GM12878 (cell line): ENCODE data around the gene SLC19A1. TPM values are rescaled to one million over a fixed set of nuclear protein-coding genes. Genes with fewer than 3 reads are reported as not detected.

ENCODE experiments used
- ATAC-seq: fragments of 200-7000 bp; cut with Tn5 transposase; 3 replicates; pipeline ENCODE4 v1.9.1; 2020; ENCODE audit warnings: mild to moderate bottlenecking, moderate library complexity
- BruUV-seq: library from RNA; stranded (reverse); fragments of 400-500 nt; replicated peaks from 2 replicates; lab custom pipeline; 2021; lab: Mats Ljungman, UMichigan
- CTCF ChIA-PET: fragments of 300-600 bp; sonication (Branson Sonifier 250); formaldehyde crosslinking; extraction: SDS; loops from one replicate; lab custom pipeline; 2021; ENCODE audit warnings: inconsistent platforms; lab: Yijun Ruan, JAX
- POLR2A ChIA-PET: fragments of 350-600 bp; formaldehyde crosslinking; extraction: SDS; loops from one replicate; lab custom pipeline; 2021; ENCODE audit warnings: inconsistent platforms; lab: Charles Lee
- RAD21 ChIA-PET: fragments of 300-600 bp; sonication (Branson Sonifier 250); formaldehyde crosslinking; loops from one replicate; lab custom pipeline; 2023; ENCODE audit warnings: antibody characterized with exemption; ENCODE audit not compliant: unreplicated experiment; lab: Charles Lee
- SMC1A ChIA-PET: fragments of 300-600 bp; sonication (Branson Sonifier 250); formaldehyde crosslinking; loops from one replicate; lab custom pipeline; 2023; ENCODE audit not compliant: unreplicated experiment, uncharacterized antibody; lab: Charles Lee
- DNase-seq: peaks from one replicate; pipeline ENCODE4 v3.0.0-alpha.2; 2011; ENCODE audit warnings: low read depth, low spot score
- FAIRE-seq: peaks from 3 replicates; lab custom pipeline; 2011; peaks lifted over from hg19 to GRCh38; lab: Jason Lieb, UNC
- H2AFZ ChIP-seq: 2 replicates; pipeline ENCODE4 v1.6.0; 2011; ENCODE audit warnings: low read depth, low read length, control low read depth; ENCODE audit not compliant: control insufficient read depth
- H3K27ac ChIP-seq: 2 replicates; pipeline ENCODE4 v1.5.1; 2011; ENCODE audit warnings: control low read depth; ENCODE audit not compliant: control insufficient read depth, insufficient read depth
- H3K27me3 ChIP-seq, 2 experiments: replicated peaks in 1 of 2; 2 replicates each; pipeline versions ENCODE4 v1.6.0 to v1.6.1; 2011; ENCODE audit warnings: low read length in 1 of 2; ENCODE audit not compliant: control insufficient read depth in 2 of 2, insufficient read depth in 2 of 2
- H3K36me3 ChIP-seq, 2 experiments: 2 replicates each; pipeline ENCODE4 v1.5.1; 2011; ENCODE audit warnings: low read length in 1 of 2; ENCODE audit not compliant: control insufficient read depth in 2 of 2, insufficient read depth in 2 of 2
- H3K4me1 ChIP-seq: 2 replicates; pipeline ENCODE4 v1.6.1; 2011; ENCODE audit warnings: mild to moderate bottlenecking, low read length, moderate library complexity, mixed read lengths; ENCODE audit not compliant: control insufficient read depth, insufficient read depth
- H3K4me2 ChIP-seq: 2 replicates; pipeline ENCODE4 v1.6.0; 2011; ENCODE audit warnings: control low read depth; ENCODE audit not compliant: control insufficient read depth, insufficient read depth
- H3K4me3 ChIP-seq: fragments of 200-600 bp; sonication (generic); 2 replicates; pipeline ENCODE4 v1.5.1; 2016
- H3K79me2 ChIP-seq: 2 replicates; pipeline ENCODE4 v1.6.0; 2011; ENCODE audit warnings: low read length; ENCODE audit not compliant: control insufficient read depth, insufficient read depth
- H3K9ac ChIP-seq: 2 replicates; pipeline ENCODE4 v1.8.0; 2011; ENCODE audit warnings: low read length, control low read depth, mixed read lengths; ENCODE audit not compliant: control insufficient read depth, insufficient read depth
- H3K9me3 ChIP-seq: replicated peaks from 3 replicates; pipeline ENCODE4 v1.5.1; 2011; ENCODE audit warnings: mild to moderate bottlenecking, low read length; ENCODE audit not compliant: control insufficient read depth, insufficient read depth
- H4K20me1 ChIP-seq: 2 replicates; pipeline ENCODE4 v1.6.0; 2011; ENCODE audit not compliant: control insufficient read depth, insufficient read depth
- ATF7 ChIP-seq: fragments of 450-650 bp; IDR thresholded peaks from 2 replicates; pipeline ENCODE4 v1.6.1; 2016; ENCODE audit warnings: low read depth, mild to moderate bottlenecking
- GATAD2B ChIP-seq: fragments of 450-650 bp; conservative IDR thresholded peaks from 2 replicates; pipeline ENCODE4 v1.6.1; 2017; ENCODE audit warnings: low read depth, mild to moderate bottlenecking, moderate library complexity
- NRF1 ChIP-seq: conservative IDR thresholded peaks from 2 replicates; pipeline ENCODE4 v1.6.1; 2011; ENCODE audit warnings: mild to moderate bottlenecking, low read depth, low read length, improper control_type of control experiment
- ZNF274 ChIP-seq: IDR thresholded peaks from one replicate; pipeline ENCODE4 v1.8.0; 2011; ENCODE audit not compliant: insufficient read length, insufficient read depth
- ZNF622 ChIP-seq: fragments of 450-650 bp; IDR thresholded peaks from 2 replicates; pipeline ENCODE4 v1.6.1; 2017; ENCODE audit warnings: mild to moderate bottlenecking, inconsistent platforms
- WGBS: methylation state at CpG from one replicate; pipeline ENCODE4 v1.1.6; 2016; ENCODE audit warnings: low lambda C conversion rate; ENCODE audit not compliant: insufficient replicate concordance, insufficient coverage; ENCODE audit errors: missing lambda C conversion rate; 5-methylcytosine and 5-hydroxymethylcytosine counted together
- in situ Hi-C: fragments of 300-500 bp; cut with MboI; formaldehyde crosslinking; loops from 9 replicates; pipeline ENCODE4 v1.14.3; 2018; ENCODE audit warnings: mixed read lengths
- intact Hi-C: fragments of 100-400 bp; cut with micrococcal nuclease; formaldehyde crosslinking; loops from one replicate; pipeline ENCODE4 v1.14.2; 2022; ENCODE audit not compliant: unreplicated experiment
- polyA plus RNA-seq, 11 experiments: library from polyadenylated mRNA; depleted of rRNA in 4 of 11; unstranded in 6 of 11; stranded (reverse) in 5 of 11; fragments of >200 nt; fragmentation: Nextera tagmentation in 4 of 11; fragmentation: Illumina TruSeq in 1 of 11; extraction: Ambion mirVana in 4 of 11; extraction: Trizol in 1 of 11; gene quantifications; 1 replicate in 1 of 11; 2 replicates in 10 of 11; pipeline versions ENCODE4 v1.2.1 to v1.2.3, GENCODE V29; 2011 to 2016; ENCODE audit warnings: inconsistent platforms in 2 of 11, missing spikeins in 2 of 11, low read depth in 1 of 11
- total RNA-seq, 4 experiments: library from RNA; depleted of rRNA in 3 of 4; stranded (reverse); fragments of >200 nt in 3 of 4; fragmentation: Illumina TruSeq in 1 of 4; extraction: Trizol in 1 of 4; gene quantifications; 2 replicates each; pipeline versions ENCODE4 v1.2.1 to v1.2.3, GENCODE V29; 2013 to 2021
- TF ChIP-seq, protein P1 (sequence below): fragments of 450-650 bp; IDR thresholded peaks from 2 replicates; pipeline ENCODE4 v1.6.1; 2016; ENCODE audit warnings: mild to moderate bottlenecking
- TF ChIP-seq, protein P2 (sequence below): fragments of 450-650 bp; formaldehyde crosslinking; IDR thresholded peaks from 2 replicates; pipeline ENCODE4 v1.4.0; 2022; ENCODE audit warnings: mild to moderate bottlenecking, moderate library complexity
- TF ChIP-seq, protein P3 (sequence below): fragments of 150-350 bp; IDR thresholded peaks from 2 replicates; pipeline ENCODE4 v1.6.1; 2016; ENCODE audit warnings: low read depth, low read length
- TF ChIP-seq, protein P4 (sequence below): fragments of 450-650 bp; IDR thresholded peaks from 2 replicates; pipeline ENCODE4 v1.6.1; 2017; ENCODE audit warnings: antibody characterized with exemption, mild to moderate bottlenecking, moderate library complexity

Gene SLC19A1
- total and polyA plus RNA-seq, 10 of the 15 experiments (the other 5 are each of a cell fraction or from before 2014, with no cell fraction given), result 0.42 to 49.7 (median 12.2) TPM

DNA sequence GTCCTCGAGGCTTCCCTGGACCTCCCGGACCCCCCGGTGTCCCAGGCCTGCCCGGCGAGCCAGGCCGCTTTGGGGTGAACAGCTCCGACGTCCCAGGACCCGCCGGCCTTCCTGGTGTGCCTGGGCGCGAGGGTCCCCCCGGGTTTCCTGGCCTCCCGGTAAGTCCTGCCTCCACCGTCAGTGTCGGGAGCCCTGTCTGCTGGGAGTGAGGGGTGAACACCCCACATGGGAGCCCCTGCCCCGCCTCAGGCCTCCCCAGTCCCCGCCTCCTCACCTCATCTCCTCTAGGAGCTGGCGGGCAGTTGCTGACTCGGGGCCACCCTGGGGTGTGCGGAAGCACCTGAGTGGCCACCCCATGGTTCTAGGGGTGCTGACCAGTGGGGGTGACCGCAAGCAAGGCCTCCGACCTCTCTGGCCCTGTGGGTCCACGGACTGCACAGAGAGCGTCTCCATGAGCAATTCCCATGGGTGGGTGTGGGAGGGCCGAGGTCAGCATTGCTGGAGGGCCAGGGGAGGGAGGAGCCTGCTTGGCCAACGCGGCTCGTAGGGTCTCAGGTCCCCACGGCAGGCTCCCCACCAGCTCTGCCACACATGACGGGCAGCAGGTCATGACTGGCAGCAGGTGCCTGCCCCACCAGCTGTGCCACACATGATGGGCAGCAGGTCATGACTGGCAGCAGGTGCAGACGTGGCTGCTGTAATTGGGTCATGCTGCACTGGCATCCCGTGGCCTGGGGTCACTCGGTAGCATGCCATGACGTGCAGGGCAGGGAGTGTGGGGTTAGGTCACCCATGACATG, 61.3 kb downstream of the SLC19A1 start:
- H2AFZ ChIP-seq, result no peak overlapping the region
- peaks cover 6% of the 10 kb centered on the region; the same call in 1 of the 2 replicates for H3K4me1 ChIP-seq
- intact Hi-C loops (no loop called here), in situ Hi-C loops (no loop called here)
- H3K27me3 ChIP-seq, result no peaks in the 10 kb centered on the region
- WGBS, result 83% methylated on average over 29 of the region's 35 CpGs
- FAIRE-seq (no peak), DNase-seq (no peak), ATAC-seq (no peak)
- H3K79me2 ChIP-seq, result no peaks in the 10 kb centered on the region
- H3K27ac ChIP-seq, result no peak overlapping the region
- no peak overlapping the region for H3K4me2 ChIP-seq
- RAD21 ChIA-PET, result no interaction called here
- no peaks in the 10 kb centered on the region for H4K20me1 ChIP-seq
- TF ChIP-seq ZNF622 (no peak), ZNF274 (no peak), ATF7 (no peak), GATAD2B (no peak), NRF1 (no peak)
- TF ChIP-seq, protein P1, sequence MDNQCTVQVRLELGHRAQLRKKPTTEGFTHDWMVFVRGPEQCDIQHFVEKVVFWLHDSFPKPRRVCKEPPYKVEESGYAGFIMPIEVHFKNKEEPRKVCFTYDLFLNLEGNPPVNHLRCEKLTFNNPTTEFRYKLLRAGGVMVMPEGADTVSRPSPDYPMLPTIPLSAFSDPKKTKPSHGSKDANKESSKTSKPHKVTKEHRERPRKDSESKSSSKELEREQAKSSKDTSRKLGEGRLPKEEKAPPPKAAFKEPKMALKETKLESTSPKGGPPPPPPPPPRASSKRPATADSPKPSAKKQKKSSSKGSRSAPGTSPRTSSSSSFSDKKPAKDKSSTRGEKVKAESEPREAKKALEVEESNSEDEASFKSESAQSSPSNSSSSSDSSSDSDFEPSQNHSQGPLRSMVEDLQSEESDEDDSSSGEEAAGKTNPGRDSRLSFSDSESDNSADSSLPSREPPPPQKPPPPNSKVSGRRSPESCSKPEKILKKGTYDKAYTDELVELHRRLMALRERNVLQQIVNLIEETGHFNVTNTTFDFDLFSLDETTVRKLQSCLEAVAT, result no peak
- TF ChIP-seq, protein P2, sequence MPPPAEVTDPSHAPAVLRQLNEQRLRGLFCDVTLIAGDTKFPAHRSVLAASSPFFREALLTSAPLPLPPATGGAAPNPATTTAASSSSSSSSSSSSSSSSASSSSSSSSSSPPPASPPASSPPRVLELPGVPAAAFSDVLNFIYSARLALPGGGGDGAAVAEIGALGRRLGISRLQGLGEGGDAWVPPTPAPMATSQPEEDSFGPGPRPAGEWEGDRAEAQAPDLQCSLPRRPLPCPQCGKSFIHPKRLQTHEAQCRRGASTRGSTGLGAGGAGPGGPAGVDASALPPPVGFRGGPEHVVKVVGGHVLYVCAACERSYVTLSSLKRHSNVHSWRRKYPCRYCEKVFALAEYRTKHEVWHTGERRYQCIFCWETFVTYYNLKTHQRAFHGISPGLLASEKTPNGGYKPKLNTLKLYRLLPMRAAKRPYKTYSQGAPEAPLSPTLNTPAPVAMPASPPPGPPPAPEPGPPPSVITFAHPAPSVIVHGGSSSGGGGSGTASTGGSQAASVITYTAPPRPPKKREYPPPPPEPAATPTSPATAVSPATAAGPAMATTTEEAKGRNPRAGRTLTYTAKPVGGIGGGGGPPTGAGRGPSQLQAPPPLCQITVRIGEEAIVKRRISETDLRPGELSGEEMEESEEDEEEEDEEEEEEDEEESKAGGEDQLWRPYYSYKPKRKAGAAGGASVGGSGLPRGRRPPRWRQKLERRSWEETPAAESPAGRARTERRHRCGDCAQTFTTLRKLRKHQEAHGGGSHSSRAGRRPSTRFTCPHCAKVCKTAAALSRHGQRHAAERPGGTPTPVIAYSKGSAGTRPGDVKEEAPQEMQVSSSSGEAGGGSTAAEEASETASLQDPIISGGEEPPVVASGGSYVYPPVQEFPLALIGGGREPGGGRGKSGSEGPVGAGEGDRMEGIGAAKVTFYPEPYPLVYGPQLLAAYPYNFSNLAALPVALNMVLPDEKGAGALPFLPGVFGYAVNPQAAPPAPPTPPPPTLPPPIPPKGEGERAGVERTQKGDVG, result no peak
- TF ChIP-seq, protein P3, sequence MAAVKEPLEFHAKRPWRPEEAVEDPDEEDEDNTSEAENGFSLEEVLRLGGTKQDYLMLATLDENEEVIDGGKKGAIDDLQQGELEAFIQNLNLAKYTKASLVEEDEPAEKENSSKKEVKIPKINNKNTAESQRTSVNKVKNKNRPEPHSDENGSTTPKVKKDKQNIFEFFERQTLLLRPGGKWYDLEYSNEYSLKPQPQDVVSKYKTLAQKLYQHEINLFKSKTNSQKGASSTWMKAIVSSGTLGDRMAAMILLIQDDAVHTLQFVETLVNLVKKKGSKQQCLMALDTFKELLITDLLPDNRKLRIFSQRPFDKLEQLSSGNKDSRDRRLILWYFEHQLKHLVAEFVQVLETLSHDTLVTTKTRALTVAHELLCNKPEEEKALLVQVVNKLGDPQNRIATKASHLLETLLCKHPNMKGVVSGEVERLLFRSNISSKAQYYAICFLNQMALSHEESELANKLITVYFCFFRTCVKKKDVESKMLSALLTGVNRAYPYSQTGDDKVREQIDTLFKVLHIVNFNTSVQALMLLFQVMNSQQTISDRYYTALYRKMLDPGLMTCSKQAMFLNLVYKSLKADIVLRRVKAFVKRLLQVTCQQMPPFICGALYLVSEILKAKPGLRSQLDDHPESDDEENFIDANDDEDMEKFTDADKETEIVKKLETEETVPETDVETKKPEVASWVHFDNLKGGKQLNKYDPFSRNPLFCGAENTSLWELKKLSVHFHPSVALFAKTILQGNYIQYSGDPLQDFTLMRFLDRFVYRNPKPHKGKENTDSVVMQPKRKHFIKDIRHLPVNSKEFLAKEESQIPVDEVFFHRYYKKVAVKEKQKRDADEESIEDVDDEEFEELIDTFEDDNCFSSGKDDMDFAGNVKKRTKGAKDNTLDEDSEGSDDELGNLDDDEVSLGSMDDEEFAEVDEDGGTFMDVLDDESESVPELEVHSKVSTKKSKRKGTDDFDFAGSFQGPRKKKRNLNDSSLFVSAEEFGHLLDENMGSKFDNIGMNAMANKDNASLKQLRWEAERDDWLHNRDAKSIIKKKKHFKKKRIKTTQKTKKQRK, result no peak
- TF ChIP-seq, protein P4, sequence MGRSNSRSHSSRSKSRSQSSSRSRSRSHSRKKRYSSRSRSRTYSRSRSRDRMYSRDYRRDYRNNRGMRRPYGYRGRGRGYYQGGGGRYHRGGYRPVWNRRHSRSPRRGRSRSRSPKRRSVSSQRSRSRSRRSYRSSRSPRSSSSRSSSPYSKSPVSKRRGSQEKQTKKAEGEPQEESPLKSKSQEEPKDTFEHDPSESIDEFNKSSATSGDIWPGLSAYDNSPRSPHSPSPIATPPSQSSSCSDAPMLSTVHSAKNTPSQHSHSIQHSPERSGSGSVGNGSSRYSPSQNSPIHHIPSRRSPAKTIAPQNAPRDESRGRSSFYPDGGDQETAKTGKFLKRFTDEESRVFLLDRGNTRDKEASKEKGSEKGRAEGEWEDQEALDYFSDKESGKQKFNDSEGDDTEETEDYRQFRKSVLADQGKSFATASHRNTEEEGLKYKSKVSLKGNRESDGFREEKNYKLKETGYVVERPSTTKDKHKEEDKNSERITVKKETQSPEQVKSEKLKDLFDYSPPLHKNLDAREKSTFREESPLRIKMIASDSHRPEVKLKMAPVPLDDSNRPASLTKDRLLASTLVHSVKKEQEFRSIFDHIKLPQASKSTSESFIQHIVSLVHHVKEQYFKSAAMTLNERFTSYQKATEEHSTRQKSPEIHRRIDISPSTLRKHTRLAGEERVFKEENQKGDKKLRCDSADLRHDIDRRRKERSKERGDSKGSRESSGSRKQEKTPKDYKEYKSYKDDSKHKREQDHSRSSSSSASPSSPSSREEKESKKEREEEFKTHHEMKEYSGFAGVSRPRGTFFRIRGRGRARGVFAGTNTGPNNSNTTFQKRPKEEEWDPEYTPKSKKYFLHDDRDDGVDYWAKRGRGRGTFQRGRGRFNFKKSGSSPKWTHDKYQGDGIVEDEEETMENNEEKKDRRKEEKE, result no peak
- H3K36me3 ChIP-seq, result no peaks in the 10 kb centered on the region
- POLR2A ChIA-PET, result no interaction called here
- BruUV-seq, result no TSS peak
- no peaks in the 10 kb centered on the region for H3K9me3 ChIP-seq
- CTCF ChIA-PET, result no interaction called here
- H3K9ac ChIP-seq, result no peak overlapping the region
- no peak overlapping the region for H3K4me3 ChIP-seq
- SMC1A ChIA-PET, result no interaction called here
